ENCODE data around the gene ZC3H11A. TPM values are rescaled to one million over a fixed set of nuclear protein-coding genes. Genes with fewer than 3 reads are reported as not detected.
"Not testable (repeated sequence)": the region's sequence is repeated elsewhere in the genome, so short reads cannot be mapped to it uniquely, and the experiment has no call there.

The ZC3H11A gene
- total RNA-seq, 1 donor from 2014 or later = 69.4 TPM

DNA sequence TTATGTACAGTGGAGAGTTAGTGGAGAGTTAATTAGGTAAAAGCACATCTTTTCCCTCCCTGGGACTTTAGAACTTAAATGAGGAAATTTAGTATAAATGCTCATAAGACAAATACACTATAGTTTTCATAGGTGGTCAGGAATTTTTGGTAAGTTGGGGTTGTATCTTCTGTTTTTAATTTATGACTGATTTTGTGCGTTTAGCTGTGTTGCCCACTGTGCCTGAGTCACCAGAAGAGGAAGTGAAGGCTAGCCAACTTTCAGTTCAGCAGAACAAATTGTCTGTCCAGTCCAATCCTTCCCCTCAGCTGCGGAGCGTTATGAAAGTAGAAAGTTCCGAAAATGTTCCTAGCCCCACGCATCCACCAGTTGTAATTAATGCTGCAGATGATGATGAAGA is 33.8 kb downstream of the ZC3H11A start:
- H3K36me3 ChIP-seq (ENCODE audit: control insufficient read depth in 3 of 3, insufficient read depth in 3 of 3, low read length in 3 of 3) = peaks cover 32 to 53% (median 39%) of the 10 kb centered on the region in 3 donors
- H3K27ac ChIP-seq (ENCODE audit: low read depth, low read length); H3K4me3 ChIP-seq (ENCODE audit: low read length in 3 of 3); H3K9ac ChIP-seq (ENCODE audit: low read depth in 1 of 3, low read length in 3 of 3); H3K9me3 ChIP-seq (ENCODE audit: control insufficient read depth in 3 of 3, low read length in 3 of 3); H3K27me3 ChIP-seq (ENCODE audit: control insufficient read depth in 3 of 3, insufficient read depth in 3 of 3, low read length in 3 of 3); H3K4me1 ChIP-seq (ENCODE audit: control insufficient read depth in 3 of 3, insufficient read depth in 3 of 3, low read length in 3 of 3): not testable (repeated sequence)

DNA sequence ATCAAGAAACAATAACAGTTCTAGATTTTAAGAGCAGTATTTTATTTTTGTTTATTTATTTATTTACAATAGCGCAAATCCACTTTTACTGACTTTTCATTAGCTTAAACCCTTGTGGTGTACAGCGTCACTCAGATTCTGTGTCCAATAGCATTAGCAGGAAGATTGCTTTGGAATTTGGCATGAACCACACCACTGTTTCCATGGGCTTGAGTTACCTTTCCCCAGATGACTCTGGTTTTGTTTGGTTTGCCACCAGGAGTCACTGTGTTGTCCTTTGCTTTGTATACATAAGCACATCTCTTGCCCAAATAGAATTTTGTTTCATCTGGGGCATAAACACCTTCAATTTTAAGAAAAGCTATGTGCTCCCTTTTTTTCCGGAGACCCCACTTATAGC is 40.1 kb downstream of the ZC3H11A start:
- H3K4me1 ChIP-seq (ENCODE audit: control insufficient read depth in 3 of 3, insufficient read depth in 3 of 3, low read length in 3 of 3) = no peaks in the 10 kb centered on the region
- H3K27ac ChIP-seq (ENCODE audit: low read depth, low read length) = no peak overlapping the region
- H3K4me3 ChIP-seq (ENCODE audit: low read length in 3 of 3) = no peak overlapping the region
- no peaks in the 10 kb centered on the region for H3K9me3 ChIP-seq (ENCODE audit: control insufficient read depth in 3 of 3, low read length in 3 of 3)
- no peak overlapping the region for H3K9ac ChIP-seq (ENCODE audit: low read depth in 1 of 3, low read length in 3 of 3)
- H3K27me3 ChIP-seq (ENCODE audit: control insufficient read depth in 3 of 3, insufficient read depth in 3 of 3, low read length in 3 of 3) = no peaks in the 10 kb centered on the region
- H3K36me3 ChIP-seq (ENCODE audit: control insufficient read depth in 3 of 3, insufficient read depth in 3 of 3, low read length in 3 of 3) = peaks cover 49 to 71% (median 62%) of the 10 kb centered on the region in 3 donors

DNA sequence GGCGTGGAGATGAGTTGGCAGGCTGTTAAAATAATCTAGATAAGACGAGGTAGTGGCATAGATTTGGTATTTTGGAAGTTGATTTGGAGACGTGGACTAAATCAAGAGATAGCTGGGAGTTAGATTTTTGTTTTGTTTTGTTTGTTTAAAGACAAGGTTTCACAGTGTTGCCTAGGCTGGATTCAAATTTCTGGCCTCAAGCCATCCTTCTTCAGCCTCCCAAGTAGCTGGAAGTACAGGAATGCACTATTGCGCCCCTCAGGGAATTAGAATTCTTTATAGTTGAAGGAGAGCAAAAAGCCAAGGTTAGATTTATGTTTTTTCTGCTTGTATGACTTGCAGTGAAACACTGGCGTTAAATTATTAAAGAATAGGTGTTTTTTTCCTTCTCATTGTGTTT is 43.7 kb downstream of the ZC3H11A start:
- H3K4me3 ChIP-seq (ENCODE audit: low read length in 3 of 3) = no peak overlapping the region
- H3K4me1 ChIP-seq (ENCODE audit: control insufficient read depth in 3 of 3, insufficient read depth in 3 of 3, low read length in 3 of 3) = no peaks in the 10 kb centered on the region
- H3K9ac ChIP-seq (ENCODE audit: low read depth in 1 of 3, low read length in 3 of 3) = no peak overlapping the region
- peaks cover 32 to 50% (median 42%) of the 10 kb centered on the region in 3 donors for H3K36me3 ChIP-seq (ENCODE audit: control insufficient read depth in 3 of 3, insufficient read depth in 3 of 3, low read length in 3 of 3)
- H3K27ac ChIP-seq (ENCODE audit: low read depth, low read length) = no peak overlapping the region
- no peaks in the 10 kb centered on the region for H3K27me3 ChIP-seq (ENCODE audit: control insufficient read depth in 3 of 3, insufficient read depth in 3 of 3, low read length in 3 of 3)
- H3K9me3 ChIP-seq (ENCODE audit: control insufficient read depth in 3 of 3, low read length in 3 of 3) = no peaks in the 10 kb centered on the region

DNA sequence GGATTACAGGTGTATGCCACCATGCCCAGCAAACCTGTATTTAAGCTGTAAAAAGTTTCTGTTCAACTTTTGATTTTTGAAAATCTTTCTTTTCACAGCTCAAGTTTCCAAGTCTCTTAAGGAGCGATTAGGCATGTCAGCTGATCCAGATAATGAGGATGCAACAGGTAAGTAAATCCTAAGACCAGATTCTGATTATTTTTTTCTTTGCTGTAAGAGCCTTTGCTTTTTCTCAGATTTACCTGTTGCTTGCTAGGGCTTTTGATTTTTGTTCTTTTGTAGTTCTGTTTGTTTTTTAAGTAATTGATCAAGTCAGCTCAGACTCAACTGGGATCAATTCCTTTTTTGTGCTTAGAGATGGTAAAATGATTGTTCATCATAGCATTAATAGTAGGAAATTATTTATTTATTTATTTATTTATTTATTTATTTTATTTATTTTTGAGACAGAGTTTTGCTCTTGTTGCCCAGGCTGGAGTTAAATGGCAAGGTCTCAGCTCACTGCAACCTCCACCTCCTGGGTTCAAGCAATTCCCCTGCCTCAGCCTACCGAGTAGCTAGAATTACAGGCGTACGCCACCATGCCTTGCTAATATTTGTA is 44.9 kb downstream of the ZC3H11A start:
- H3K9me3 ChIP-seq (ENCODE audit: control insufficient read depth in 3 of 3, low read length in 3 of 3) = no peaks in the 10 kb centered on the region
- H3K4me1 ChIP-seq (ENCODE audit: control insufficient read depth in 3 of 3, insufficient read depth in 3 of 3, low read length in 3 of 3) = no peaks in the 10 kb centered on the region
- H3K4me3 ChIP-seq (ENCODE audit: low read length in 3 of 3) = no peak overlapping the region
- no peak overlapping the region for H3K27ac ChIP-seq (ENCODE audit: low read depth, low read length)
- H3K36me3 ChIP-seq (ENCODE audit: control insufficient read depth in 3 of 3, insufficient read depth in 3 of 3, low read length in 3 of 3) = peaks cover 26 to 40% (median 40%) of the 10 kb centered on the region in 3 donors
- H3K27me3 ChIP-seq (ENCODE audit: control insufficient read depth in 3 of 3, insufficient read depth in 3 of 3, low read length in 3 of 3) = no peaks in the 10 kb centered on the region
- no peak overlapping the region for H3K9ac ChIP-seq (ENCODE audit: low read depth in 1 of 3, low read length in 3 of 3)

- H3K27ac ChIP-seq (ENCODE audit: low read depth, low read length) = no peak overlapping the region
- peaks cover 0 to 2% (median 0%) of the 10 kb centered on the region in 3 donors for H3K4me1 ChIP-seq (ENCODE audit: control insufficient read depth in 3 of 3, insufficient read depth in 3 of 3, low read length in 3 of 3)
- no peaks in the 10 kb centered on the region for H3K9me3 ChIP-seq (ENCODE audit: control insufficient read depth in 3 of 3, low read length in 3 of 3)
- H3K36me3 ChIP-seq (ENCODE audit: control insufficient read depth in 3 of 3, insufficient read depth in 3 of 3, low read length in 3 of 3) = peaks cover 21 to 43% (median 32%) of the 10 kb centered on the region in 3 donors
- no peak overlapping the region for H3K4me3 ChIP-seq (ENCODE audit: low read length in 3 of 3)
- no peak overlapping the region for H3K9ac ChIP-seq (ENCODE audit: low read depth in 1 of 3, low read length in 3 of 3)
- H3K27me3 ChIP-seq (ENCODE audit: control insufficient read depth in 3 of 3, insufficient read depth in 3 of 3, low read length in 3 of 3) = no peaks in the 10 kb centered on the region
Measured at GRCh38 chr1:203842559-203842876, 47.1 kb downstream of the ZC3H11A start.

DNA sequence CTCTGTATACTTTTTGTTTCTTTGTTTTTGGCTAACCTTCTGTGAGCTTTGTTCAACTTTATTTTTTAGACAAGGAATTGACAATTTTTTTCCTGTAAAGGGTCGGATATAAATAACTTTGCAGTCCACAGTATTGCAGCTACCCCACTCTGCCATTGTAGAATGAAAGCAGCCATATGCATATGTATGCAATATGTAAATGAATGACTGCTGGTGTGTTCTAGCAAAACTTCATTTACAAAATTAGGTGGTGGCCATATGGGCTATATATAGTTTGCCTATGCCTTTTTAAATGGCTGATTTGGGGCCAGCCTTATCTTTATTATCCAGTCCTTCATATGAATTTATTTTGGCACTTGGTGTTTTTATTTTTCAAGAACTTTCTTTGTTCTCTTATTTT is 48.0 kb downstream of the ZC3H11A start:
- Histone ChIP-seq H3K4me3 (ENCODE audit: low read length in 3 of 3) (no peak overlapping the region), H3K36me3 (ENCODE audit: control insufficient read depth in 3 of 3, insufficient read depth in 3 of 3, low read length in 3 of 3) (peaks cover 20 to 42% (median 32%) of the 10 kb centered on the region in 3 donors), H3K27me3 (ENCODE audit: control insufficient read depth in 3 of 3, insufficient read depth in 3 of 3, low read length in 3 of 3) (no peaks in the 10 kb centered on the region), H3K4me1 (ENCODE audit: control insufficient read depth in 3 of 3, insufficient read depth in 3 of 3, low read length in 3 of 3) (peaks cover 0 to 2% (median 0%) of the 10 kb centered on the region in 3 donors), H3K9me3 (ENCODE audit: control insufficient read depth in 3 of 3, low read length in 3 of 3) (no peaks in the 10 kb centered on the region), H3K9ac (ENCODE audit: low read depth in 1 of 3, low read length in 3 of 3) (no peak overlapping the region), H3K27ac (ENCODE audit: low read depth, low read length) (no peak overlapping the region)

Small RNAs within 50 kb of the gene (small RNA-seq; reads per million reads assigned to genes)
- 0.14 reads per million for gene ZC3H11A

Other genes starting within 250 kb of the ZC3H11A start
- gene ATP2B4, start 168.8 kb upstream of the ZC3H11A start, total RNA-seq = 60.5 TPM
- not detected for gene LAX1, start 30.4 kb upstream of the ZC3H11A start, total RNA-seq
- 11.0 TPM for gene ZBED6, start within 50 bp of the ZC3H11A start, total RNA-seq
- 89.2 TPM for gene SNRPE, start 66.0 kb downstream of the ZC3H11A start, total RNA-seq